ENCODE results near the gene CTPS2. TPM values are rescaled to one million over a fixed set of nuclear protein-coding genes. Genes with fewer than 3 reads are reported as not detected.
"Not testable (repeated sequence)": the region's sequence is repeated elsewhere in the genome, so short reads cannot be mapped to it uniquely, and the experiment has no call there.

Gene CTPS2
- total and polyA plus RNA-seq, 10 of the 15 experiments (the other 5 are each of a cell fraction or from before 2014, with no cell fraction given), result 5.9 to 17.8 (median 14.2) TPM

DNA sequence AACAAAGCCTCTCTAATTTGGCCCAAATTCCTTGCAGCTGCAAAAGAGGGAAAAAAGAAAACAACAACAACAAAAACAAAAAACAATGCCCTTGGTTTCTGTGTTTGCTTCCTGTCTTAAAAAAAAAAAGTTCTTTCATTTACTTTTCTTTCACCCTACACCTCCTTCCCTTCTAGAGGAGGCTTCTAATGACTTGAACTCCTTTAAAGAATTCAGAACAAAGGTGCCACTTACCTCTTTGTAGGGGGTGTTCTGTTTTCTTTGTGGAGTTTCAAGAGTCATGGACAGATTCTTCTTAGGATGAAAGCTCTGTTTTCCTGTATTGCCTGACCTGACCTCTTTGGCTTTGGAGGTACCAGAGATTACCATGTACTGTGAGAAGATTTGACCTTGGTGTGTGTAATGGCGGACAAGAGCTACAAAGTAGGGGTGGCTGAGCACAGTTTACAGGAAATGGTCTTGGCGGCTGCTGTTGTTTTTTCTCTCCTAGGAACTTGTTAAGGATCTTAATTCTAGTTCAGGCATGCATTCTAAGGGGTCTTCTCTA lies 134.9 kb downstream of the CTPS2 start (continued):
- TF ChIP-seq, protein P1, sequence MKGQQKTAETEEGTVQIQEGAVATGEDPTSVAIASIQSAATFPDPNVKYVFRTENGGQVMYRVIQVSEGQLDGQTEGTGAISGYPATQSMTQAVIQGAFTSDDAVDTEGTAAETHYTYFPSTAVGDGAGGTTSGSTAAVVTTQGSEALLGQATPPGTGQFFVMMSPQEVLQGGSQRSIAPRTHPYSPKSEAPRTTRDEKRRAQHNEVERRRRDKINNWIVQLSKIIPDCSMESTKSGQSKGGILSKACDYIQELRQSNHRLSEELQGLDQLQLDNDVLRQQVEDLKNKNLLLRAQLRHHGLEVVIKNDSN (IDR thresholded peaks at IDR 0.05; ENCODE audit: borderline replicate concordance, extremely low read length, insufficient read depth, low read depth, low read length), result no peak
- TF ChIP-seq MXI1 (IDR thresholded peaks at IDR 0.05; ENCODE audit: low read depth, low read length), result no peak

DNA sequence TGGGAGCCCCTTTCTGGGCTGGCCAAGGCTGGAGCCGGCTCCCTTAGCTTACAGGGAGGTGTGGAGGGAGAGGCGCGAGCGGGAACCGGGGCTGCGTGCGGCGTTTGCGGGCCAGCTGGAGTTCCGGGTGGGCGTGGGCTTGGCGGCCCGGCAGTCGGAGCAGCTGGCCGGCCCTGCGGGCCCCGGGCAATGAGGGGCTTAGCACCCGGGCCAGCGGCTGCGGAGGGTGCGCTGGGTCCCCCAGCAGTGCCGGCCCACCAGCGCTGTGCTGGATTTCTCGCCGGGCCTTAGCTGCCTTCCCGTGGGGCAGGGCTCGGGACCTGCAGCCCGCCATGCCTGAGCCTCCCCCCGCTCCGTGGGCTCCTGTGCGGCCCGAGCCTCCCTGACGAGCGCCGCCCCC lies 137.1 kb downstream of the CTPS2 start:
- CTCF ChIA-PET; H3K4me1 ChIP-seq (ENCODE audit: control insufficient read depth, insufficient read depth, low read length); H3K36me3 ChIP-seq (ENCODE audit: control insufficient read depth in 2 of 2, insufficient read depth in 2 of 2, low read length in 1 of 2); BruUV-seq (replicated peaks); H4K20me1 ChIP-seq (ENCODE audit: control insufficient read depth, insufficient read depth); DNase-seq (ENCODE audit: low read depth, low spot score); H3K9me3 ChIP-seq (replicated peaks; ENCODE audit: control insufficient read depth, insufficient read depth, low read length); in situ Hi-C loops (cut with MboI); H2AFZ ChIP-seq (ENCODE audit: control insufficient read depth, low read depth, low read length); FAIRE-seq; H3K79me2 ChIP-seq (ENCODE audit: control insufficient read depth, insufficient read depth, low read length); ATAC-seq; SMC1A ChIA-PET (ENCODE audit: uncharacterized antibody, unreplicated experiment); H3K4me2 ChIP-seq (ENCODE audit: control insufficient read depth, insufficient read depth); intact Hi-C loops (cut with micrococcal nuclease; ENCODE audit: unreplicated experiment); H3K27ac ChIP-seq (ENCODE audit: control insufficient read depth, insufficient read depth); RAD21 ChIA-PET (ENCODE audit: unreplicated experiment); H3K9ac ChIP-seq (ENCODE audit: control insufficient read depth, insufficient read depth, low read length); POLR2A ChIA-PET; H3K27me3 ChIP-seq (replicated peaks in 1 of 2; ENCODE audit: control insufficient read depth in 2 of 2, insufficient read depth in 2 of 2, low read length in 1 of 2); H3K4me3 ChIP-seq: not testable (repeated sequence)
- 77% methylated on average over 21 of the region's 35 CpGs for WGBS (ENCODE audit: insufficient coverage, insufficient replicate concordance, low lambda C conversion rate, missing lambda C conversion rate)

DNA sequence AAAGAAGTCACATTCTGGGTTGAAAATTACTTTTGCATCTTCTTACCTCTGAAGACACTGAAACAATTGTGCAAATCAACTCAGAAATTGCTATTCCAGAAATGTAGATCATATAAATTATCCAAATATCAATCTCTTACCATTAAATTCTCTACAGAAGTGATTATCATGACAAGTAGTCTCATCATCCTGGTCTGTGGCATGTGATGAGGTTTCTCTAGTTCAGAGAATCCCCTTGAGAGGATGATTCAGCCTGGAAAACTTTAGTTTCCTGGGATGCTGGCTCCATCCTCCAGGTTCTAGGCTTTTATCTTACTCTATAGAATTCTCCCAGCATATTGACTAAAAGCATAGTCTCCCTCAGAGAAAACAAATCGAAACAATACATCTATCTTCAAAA lies 138.7 kb downstream of the CTPS2 start:
- Histone ChIP-seq H4K20me1 (ENCODE audit: control insufficient read depth, insufficient read depth) (no peaks in the 10 kb centered on the region), H3K9me3 (replicated peaks; ENCODE audit: control insufficient read depth, insufficient read depth, low read length) (no peaks in the 10 kb centered on the region), H3K79me2 (ENCODE audit: control insufficient read depth, insufficient read depth, low read length) (no peaks in the 10 kb centered on the region), H3K4me2 (ENCODE audit: control insufficient read depth, insufficient read depth) (no peak overlapping the region), H2AFZ (ENCODE audit: control insufficient read depth, low read depth, low read length) (no peak overlapping the region), H3K4me1 (ENCODE audit: control insufficient read depth, insufficient read depth, low read length) (no peaks in the 10 kb centered on the region), H3K27me3 (replicated peaks in 1 of 2; ENCODE audit: control insufficient read depth in 2 of 2, insufficient read depth in 2 of 2, low read length in 1 of 2) (no peaks in the 10 kb centered on the region), H3K9ac (ENCODE audit: control insufficient read depth, insufficient read depth, low read length) (no peak overlapping the region), H3K27ac (ENCODE audit: control insufficient read depth, insufficient read depth) (no peak overlapping the region), H3K4me3 (no peak overlapping the region), H3K36me3 (ENCODE audit: control insufficient read depth in 2 of 2, insufficient read depth in 2 of 2, low read length in 1 of 2) (no peaks in the 10 kb centered on the region)
- intact Hi-C loops (cut with micrococcal nuclease; ENCODE audit: unreplicated experiment), result no loop called here
- no peak for FAIRE-seq
- ChIA-PET SMC1A (ENCODE audit: uncharacterized antibody, unreplicated experiment) (no interaction called here), POLR2A (no interaction called here), RAD21 (ENCODE audit: unreplicated experiment) (no interaction called here), CTCF (no interaction called here)
- no peak for ATAC-seq
- no peak for TF ChIP-seq ZNF384 (IDR thresholded peaks at IDR 0.05; ENCODE audit: borderline replicate concordance, low read depth, low read length)
- TF ChIP-seq CBX5 (IDR thresholded peaks at IDR 0.05; ENCODE audit: low read depth), result no peak
- TF ChIP-seq, protein P2, sequence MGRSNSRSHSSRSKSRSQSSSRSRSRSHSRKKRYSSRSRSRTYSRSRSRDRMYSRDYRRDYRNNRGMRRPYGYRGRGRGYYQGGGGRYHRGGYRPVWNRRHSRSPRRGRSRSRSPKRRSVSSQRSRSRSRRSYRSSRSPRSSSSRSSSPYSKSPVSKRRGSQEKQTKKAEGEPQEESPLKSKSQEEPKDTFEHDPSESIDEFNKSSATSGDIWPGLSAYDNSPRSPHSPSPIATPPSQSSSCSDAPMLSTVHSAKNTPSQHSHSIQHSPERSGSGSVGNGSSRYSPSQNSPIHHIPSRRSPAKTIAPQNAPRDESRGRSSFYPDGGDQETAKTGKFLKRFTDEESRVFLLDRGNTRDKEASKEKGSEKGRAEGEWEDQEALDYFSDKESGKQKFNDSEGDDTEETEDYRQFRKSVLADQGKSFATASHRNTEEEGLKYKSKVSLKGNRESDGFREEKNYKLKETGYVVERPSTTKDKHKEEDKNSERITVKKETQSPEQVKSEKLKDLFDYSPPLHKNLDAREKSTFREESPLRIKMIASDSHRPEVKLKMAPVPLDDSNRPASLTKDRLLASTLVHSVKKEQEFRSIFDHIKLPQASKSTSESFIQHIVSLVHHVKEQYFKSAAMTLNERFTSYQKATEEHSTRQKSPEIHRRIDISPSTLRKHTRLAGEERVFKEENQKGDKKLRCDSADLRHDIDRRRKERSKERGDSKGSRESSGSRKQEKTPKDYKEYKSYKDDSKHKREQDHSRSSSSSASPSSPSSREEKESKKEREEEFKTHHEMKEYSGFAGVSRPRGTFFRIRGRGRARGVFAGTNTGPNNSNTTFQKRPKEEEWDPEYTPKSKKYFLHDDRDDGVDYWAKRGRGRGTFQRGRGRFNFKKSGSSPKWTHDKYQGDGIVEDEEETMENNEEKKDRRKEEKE (IDR thresholded peaks at IDR 0.05), result no peak
- no peak for TF ChIP-seq HCFC1 (IDR thresholded peaks at IDR 0.05; ENCODE audit: low read length)
- TF ChIP-seq BCL11A (IDR thresholded peaks at IDR 0.05; ENCODE audit: low read depth, low read length), result no peak
- TF ChIP-seq CHD1 (IDR thresholded peaks at IDR 0.05; ENCODE audit: low read depth, low read length), result no peak
- no peak for TF ChIP-seq EGR1 (IDR thresholded peaks at IDR 0.05; ENCODE audit: borderline replicate concordance in 1 of 2, low read depth in 2 of 2, low read length in 2 of 2)
- no peak for TF ChIP-seq NFIC (IDR thresholded peaks at IDR 0.05; ENCODE audit: low read depth, low read length)
- TF ChIP-seq SP1 (IDR thresholded peaks at IDR 0.05; ENCODE audit: low read depth, low read length), result no peak
- BruUV-seq (replicated peaks), result no TSS peak
- in situ Hi-C loops (cut with MboI), result no loop called here
- 0% methylated on average over 1 of the region's 1 CpG for WGBS (ENCODE audit: insufficient coverage, insufficient replicate concordance, low lambda C conversion rate, missing lambda C conversion rate)
- DNase-seq (ENCODE audit: low read depth, low spot score), result no peak
